GM12878 (cell line): ENCODE data around the gene KRT71.

Experiments
- BHLHE40 ChIP-seq, 2 experiments: fragments of 450-650 bp in 1 of 2; IDR thresholded peaks; 2 replicates each; pipeline ENCODE4 v1.6.1; 2011 to 2017; ENCODE audit warnings: low read depth in 2 of 2, borderline replicate concordance in 1 of 2, improper control_type of control experiment in 1 of 2, low read length in 1 of 2, mild to moderate bottlenecking in 1 of 2
- POLR2AphosphoS5 ChIP-seq: IDR thresholded peaks from 2 replicates; pipeline ENCODE4 v1.6.1; 2011; ENCODE audit warnings: mild to moderate bottlenecking, low read length, inconsistent platforms
- USF2 ChIP-seq: IDR thresholded peaks from 2 replicates; pipeline ENCODE4 v1.6.1; 2011; ENCODE audit warnings: low read depth, low read length, improper control_type of control experiment, borderline replicate concordance
- YY1 ChIP-seq: IDR thresholded peaks from 2 replicates; pipeline ENCODE4 v1.6.1; 2011; ENCODE audit warnings: low read depth, mild to moderate bottlenecking, low read length
- TF ChIP-seq, protein P1 (sequence below): IDR thresholded peaks from 2 replicates; pipeline ENCODE4 v1.6.1; 2011; ENCODE audit warnings: borderline replicate concordance, low read depth, mild to moderate bottlenecking, moderate library complexity, mixed read lengths, low read length; ENCODE audit not compliant: insufficient read depth; ENCODE audit errors: extremely low read length

DNA sequence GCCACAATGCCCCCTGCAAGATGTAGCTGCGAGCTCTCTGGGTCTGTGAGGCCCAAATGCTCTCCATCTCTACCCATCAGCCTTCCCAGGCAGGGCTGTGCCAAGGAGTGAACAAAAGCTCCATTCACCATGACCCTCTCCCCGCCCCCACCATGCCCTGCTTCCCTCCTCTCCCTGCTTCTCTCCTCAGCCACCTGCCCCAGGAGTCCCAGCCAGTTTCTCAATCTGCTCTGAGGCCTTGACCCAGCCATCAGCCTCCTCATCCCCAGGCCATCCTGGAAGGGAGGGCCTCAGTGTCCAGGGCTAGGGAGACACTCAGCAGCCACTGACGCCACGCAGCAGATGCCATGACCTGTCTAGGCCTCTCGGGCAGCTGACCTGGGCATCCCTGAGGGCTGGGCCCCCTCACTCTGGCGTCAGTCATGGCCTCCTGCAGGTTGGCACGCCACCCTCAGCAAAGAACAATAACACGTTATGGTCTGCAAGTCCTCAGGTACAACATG, 24.3 kb downstream of the KRT71 start:
- TF ChIP-seq, protein P1, sequence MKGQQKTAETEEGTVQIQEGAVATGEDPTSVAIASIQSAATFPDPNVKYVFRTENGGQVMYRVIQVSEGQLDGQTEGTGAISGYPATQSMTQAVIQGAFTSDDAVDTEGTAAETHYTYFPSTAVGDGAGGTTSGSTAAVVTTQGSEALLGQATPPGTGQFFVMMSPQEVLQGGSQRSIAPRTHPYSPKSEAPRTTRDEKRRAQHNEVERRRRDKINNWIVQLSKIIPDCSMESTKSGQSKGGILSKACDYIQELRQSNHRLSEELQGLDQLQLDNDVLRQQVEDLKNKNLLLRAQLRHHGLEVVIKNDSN: no peak
- no peak for TF ChIP-seq BHLHE40 (IDR thresholded peaks at IDR 0.05; ENCODE audit: borderline replicate concordance in 1 of 2, low read depth in 2 of 2, low read length in 1 of 2)
- TF ChIP-seq POLR2AphosphoS5: no peak
- no peak for TF ChIP-seq YY1
- no peak for TF ChIP-seq USF2
